Subcutaneous preadipocyte (primary cell): Measurements from ENCODE around the gene TMUB1. TPM values are rescaled to one million over a fixed set of nuclear protein-coding genes. Genes with fewer than 3 reads are reported as not detected.

Source experiments
- total RNA-seq: library from RNA; depleted of rRNA; stranded (reverse); fragments of >200 nt; gene quantifications from 2 replicates; pipeline ENCODE4 v1.2.3, GENCODE V29; 2012

Gene TMUB1, protein sequence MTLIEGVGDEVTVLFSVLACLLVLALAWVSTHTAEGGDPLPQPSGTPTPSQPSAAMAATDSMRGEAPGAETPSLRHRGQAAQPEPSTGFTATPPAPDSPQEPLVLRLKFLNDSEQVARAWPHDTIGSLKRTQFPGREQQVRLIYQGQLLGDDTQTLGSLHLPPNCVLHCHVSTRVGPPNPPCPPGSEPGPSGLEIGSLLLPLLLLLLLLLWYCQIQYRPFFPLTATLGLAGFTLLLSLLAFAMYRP
- 12.5 and 15.8 TPM in 2 replicates for total RNA-seq

DNA sequence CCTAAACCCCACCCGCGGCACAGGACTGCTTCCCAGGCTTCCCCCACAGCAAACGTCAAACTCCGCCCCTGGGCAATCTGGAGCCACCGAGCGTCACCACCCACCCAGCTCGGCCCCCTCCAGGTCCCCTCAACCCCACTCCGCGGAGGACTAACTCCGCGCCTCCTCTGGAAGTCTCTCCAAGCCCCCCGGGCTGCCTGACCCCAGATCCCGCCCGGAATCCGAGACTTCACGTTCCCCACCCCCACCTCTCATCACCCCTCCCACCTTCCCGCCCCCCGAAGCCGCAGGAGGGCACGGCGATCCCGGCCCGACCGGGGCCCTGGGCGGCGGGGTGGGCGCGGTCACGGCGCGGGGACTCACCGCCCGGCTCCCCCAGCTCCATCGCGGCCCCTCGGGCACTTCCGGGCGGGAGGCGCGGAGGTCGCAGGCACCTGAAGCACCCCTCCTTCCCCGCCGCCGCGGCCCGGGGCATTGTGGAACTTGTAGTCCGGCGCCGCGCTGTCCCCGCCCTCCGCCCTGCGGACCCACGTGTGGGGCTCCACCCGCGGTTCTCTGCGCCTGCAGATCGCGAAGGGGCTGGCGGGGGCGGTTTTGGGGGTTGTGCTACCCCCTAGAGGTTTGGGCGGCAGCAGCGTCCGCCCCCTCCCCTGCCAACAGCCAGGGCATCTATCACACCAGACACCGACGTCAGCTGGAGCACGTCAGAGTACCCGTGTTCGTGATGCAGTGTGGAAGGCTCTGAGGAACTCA is at the start of gene TMUB1:
TMUB1 (minus strand) TSS at position 423 of the 753 bp plus-strand sequence. CDS start 930 bp downstream, outside the sequence.

DNA sequence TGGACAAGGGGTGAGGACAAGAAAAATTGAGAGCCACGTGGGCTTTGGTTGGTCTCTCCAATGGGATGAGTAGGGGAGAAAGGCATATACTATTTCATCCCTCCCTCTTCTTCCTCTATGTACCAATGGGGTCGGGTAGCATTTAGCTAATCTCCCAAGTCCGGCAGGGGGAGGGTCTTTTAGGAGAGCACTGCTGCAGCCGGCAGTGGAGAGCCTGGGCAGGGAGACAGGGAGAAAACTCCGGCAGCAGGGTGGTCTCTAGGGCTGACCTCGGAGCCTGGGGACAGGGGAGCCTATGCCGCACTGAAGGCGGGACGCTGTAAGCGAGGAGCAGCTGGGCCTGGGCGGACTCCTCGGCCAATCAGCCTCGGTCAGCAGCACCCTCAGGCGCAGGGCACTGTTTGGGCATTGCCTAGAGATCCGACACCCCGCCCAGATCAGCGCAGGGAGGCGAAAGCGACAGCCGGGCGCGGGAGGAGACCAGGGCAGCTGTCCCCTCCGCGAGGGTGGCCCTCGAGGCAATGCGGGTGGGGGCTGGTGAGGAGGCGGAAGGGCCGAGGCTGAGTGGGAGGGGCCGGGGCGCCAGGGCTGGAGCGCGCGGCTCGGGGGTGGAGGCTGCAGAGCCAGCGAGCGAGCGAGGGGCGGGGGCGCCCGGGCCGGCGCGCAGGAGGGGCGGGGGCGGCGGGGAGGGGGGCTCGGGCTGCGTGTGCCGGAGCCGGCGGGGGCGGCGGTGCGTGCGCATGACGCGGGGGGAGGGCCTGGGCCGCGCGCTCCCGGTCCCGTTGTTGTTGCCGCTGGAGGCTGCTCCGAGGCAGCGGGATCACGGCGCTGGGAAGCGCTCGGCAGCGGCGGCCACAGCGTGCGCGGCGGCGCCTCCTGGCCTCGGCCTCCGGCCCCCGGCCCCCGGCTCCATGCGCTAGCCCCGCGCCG is 2.7 kb upstream of the TMUB1 start, which contains the start of gene AGAP3:
AGAP3 (plus strand) TSS at position 785 of the 930 bp plus-strand sequence. CDS start 267 bp downstream, outside the sequence.

DNA sequence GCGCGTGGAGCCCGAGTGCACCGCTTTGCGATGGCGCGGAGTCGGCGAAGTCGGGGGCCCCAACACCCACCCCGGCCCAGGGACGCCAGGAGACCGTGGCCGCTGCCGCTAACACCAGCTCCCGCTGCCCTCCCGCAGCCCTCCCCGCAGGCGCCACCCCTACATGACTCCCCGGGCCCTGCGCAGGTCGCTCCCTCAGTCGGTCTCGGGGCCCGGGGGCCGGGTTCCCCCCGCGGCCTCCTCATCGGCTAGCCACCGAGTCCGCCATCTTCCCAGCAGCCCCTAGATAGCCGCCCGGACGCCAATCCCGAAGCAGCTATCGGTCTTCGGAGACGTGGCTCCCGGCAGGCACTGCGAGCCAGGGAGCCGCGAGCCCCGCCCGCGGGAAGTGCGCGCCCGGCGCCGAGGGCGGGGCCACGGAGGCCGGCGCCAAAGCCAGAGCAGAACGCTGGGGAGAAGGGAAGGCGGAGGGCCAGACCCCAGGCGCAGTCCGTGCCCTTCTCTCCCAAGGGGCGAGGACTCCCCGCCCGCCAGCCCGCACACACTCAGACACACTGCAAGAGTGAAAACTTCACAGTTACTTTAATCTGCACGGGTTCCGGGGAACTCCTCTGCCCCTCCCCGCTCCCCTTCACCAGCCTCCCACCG is 2.6 kb downstream of the TMUB1 start, which contains the start of gene FASTK:
FASTK (minus strand) TSS at position 288 of the 648 bp plus-strand sequence; CDS start at position 245, 43 bp downstream.

DNA sequence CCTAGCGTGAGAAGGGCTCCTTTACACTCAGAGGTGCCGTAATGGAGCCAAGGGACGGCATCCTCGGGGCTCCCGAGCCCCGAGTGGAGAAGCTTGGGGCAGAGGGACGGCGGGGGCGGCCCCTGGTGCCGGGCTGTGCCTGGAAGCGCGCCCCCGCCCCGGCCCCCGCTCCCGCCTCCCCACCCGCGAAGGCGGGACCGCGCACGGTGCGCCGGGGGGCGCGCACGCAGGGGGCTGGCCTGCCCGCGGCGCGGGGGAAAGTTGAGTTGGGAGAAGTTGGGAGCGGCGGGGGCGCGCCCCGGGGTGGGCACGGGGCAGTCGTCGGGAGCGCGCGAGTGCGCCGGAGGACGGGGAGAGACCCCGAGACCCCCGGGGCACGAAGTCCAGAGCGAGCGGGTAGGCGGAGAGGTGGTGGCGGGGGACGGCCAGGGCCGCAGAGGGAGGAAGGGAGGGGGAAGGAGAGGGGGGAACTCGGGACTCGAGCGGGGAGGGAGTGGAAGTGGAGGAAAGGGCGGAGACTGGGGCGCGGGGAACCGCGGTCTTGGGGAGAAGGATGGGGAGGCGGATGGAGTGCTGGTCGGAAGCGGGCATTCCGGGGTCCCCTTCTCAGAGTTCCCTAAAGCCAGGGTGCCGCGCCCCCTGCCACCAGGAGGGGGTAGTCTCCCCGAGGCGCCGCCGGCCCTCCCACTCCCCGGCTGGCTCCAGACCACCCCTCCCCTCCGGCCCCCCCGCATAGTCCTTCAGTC is 23.8 kb downstream of the TMUB1 start, which contains the start of gene SLC4A2:
SLC4A2 (plus strand) TSS at position 223 of the 746 bp plus-strand sequence. CDS start 2,399 bp downstream, outside the sequence.

DNA sequence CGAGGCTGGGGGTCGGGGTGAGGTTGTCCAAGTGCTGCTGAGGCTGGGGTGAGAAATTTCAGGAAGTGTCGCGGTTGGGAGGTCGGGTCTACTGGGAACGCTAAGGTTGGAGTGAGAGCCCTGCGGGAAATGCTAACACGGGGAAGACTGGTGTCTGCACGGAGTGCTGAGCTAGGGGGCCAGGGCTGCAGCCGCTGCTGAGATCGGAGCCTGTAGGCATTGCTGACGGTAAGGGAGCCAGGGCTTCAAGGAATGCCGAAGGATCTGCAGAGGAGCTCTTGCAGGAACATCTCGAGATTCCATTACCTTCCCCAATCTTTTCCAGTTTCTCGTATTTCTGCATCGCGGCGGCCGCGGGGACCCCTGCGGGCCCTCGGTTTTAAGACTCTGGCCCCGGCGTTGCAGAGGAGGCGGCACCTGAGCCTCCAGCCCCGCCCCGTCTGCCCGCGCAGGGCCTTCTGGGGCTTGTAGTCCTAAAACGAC is 25.7 kb downstream of the TMUB1 start, which contains the start of gene CDK5:
CDK5 (minus strand) TSS at position 392 of the 483 bp plus-strand sequence; CDS start at position 343, 49 bp downstream.

DNA sequence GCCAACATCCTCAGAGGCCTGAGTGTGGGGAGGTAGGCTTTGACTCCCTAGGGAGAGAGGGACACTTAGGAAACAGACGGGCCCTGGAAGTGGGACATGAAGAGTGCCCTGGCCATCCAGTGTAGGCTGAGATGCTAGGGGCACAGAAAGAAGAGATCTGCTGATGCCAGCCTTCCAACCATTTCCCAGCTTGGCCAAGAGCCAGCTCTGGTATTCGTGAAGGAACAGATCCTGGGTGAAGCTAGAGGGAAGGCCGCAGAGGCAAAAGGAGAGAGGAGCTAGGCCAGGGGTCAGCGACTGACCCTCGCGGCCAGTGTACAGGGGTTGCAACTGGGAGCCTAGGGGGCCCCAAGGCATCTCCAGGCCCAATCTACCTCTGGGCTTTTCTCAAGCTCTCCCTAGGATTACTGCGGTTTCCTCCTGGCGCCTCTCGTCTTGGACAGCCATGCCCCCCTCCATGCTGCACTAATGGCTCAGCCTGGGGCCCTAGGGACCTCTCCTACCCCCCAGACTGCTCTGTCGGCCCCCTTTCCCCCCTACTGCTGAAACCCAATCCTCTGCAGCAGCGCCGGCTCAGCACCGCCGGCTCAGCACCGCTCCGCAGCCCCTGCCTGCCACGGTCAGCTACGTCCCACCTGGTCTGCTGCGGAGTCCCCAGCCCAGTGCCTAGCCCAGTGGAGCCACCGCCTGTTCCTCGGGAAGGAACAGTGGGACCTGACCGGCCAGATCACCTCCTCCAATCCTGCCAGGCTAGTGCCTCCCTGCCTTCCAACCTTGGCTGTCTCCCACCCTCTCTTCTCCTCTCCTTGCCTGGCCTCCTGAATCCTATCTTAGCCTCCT is 35.1 kb downstream of the TMUB1 start, which contains the start of gene ASIC3:
ASIC3 (plus strand) TSS at position 556 of the 840 bp plus-strand sequence. CDS start 355 bp downstream, outside the sequence.

Other genes with a start within 250 kb of the TMUB1 start
- gene AOC1, start 231.0 kb downstream of the TMUB1 start, total RNA-seq, result not detected in 2 replicates
- gene KCNH2, start 105.2 kb downstream of the TMUB1 start, total RNA-seq, result not detected in 2 replicates
- gene NOS3, start 92.5 kb downstream of the TMUB1 start, total RNA-seq, result 3.3 and 3.9 TPM in 2 replicates
- 0.20 and 0.37 TPM in 2 replicates for gene ATG9B, start 59.0 kb downstream of the TMUB1 start, total RNA-seq
- gene ABCB8, start 55.0 kb downstream of the TMUB1 start, total RNA-seq, result 33.8 and 48.9 TPM in 2 replicates
- 0.20 and 0.37 TPM in 2 replicates for gene ASIC3, start 35.0 kb downstream of the TMUB1 start, total RNA-seq
- 15.1 and 19.5 TPM in 2 replicates for gene CDK5, start 25.6 kb downstream of the TMUB1 start, total RNA-seq
- gene SLC4A2, start 23.9 kb downstream of the TMUB1 start, total RNA-seq, result 43.7 and 55.9 TPM in 2 replicates
- gene FASTK, start 2.7 kb downstream of the TMUB1 start, total RNA-seq, result 57.7 and 68.2 TPM in 2 replicates
- gene AGAP3, start 3.0 kb upstream of the TMUB1 start, total RNA-seq, result 52.2 and 60.0 TPM in 2 replicates
- not detected in 2 replicates for gene GBX1, start 84.2 kb upstream of the TMUB1 start, total RNA-seq
- not detected in 2 replicates for gene ASB10, start 103.8 kb upstream of the TMUB1 start, total RNA-seq
- gene H2BK1, start 127.0 kb upstream of the TMUB1 start, total RNA-seq, result not detected in 2 replicates
- gene ABCF2, start 143.7 kb upstream of the TMUB1 start, total RNA-seq, result 73.9 and 75.7 TPM in 2 replicates
- 55.1 and 63.3 TPM in 2 replicates for gene CHPF2, start 149.0 kb upstream of the TMUB1 start, total RNA-seq
- gene SMARCD3, start 165.2 kb upstream of the TMUB1 start, total RNA-seq, result 17.6 and 17.8 TPM in 2 replicates